ENCODE results near the gene ADGRB3. TPM values are rescaled to one million over a fixed set of nuclear protein-coding genes. Genes with fewer than 3 reads are reported as not detected.

Gene ADGRB3
- total and polyA plus RNA-seq, 2 donors (not counting 3 experiments of a cell fraction or from before 2014, with no cell fraction given), result not detected

GRCh38 chr6:68615938-68616337 lies 19.1 kb upstream of the ADGRB3 start:
- CTCF ChIA-PET, result no interaction called here
- Histone ChIP-seq H3K9me3 (replicated peaks; ENCODE audit: control insufficient read depth, insufficient read depth, low read length) (peaks cover 3% of the 10 kb centered on the region), H3K4me1 (ENCODE audit: control insufficient read depth, extremely low read depth, insufficient read depth, low read length) (no peaks in the 10 kb centered on the region), H3K4me2 (ENCODE audit: insufficient read depth, low read length) (no peak overlapping the region), H2AFZ (ENCODE audit: low read depth, low read length) (no peak overlapping the region), H3K9me1 (replicated peaks; ENCODE audit: control insufficient read depth, extremely low read depth, insufficient read depth, low read length) (no peaks in the 10 kb centered on the region), H3K4me3 (replicated peaks in 1 of 3; ENCODE audit: insufficient read depth in 1 of 3, low read depth in 1 of 3, low read length in 3 of 3) (no peak overlapping the region), H4K20me1 (replicated peaks; ENCODE audit: control insufficient read depth, extremely low read depth, insufficient read depth, low read length) (no peaks in the 10 kb centered on the region), H3K36me3 (ENCODE audit: control insufficient read depth in 2 of 2, extremely low read depth in 1 of 2, insufficient read depth in 2 of 2, low read length in 2 of 2) (no peaks in the 10 kb centered on the region), H3K79me2 (ENCODE audit: control insufficient read depth, insufficient read depth, low read length) (no peaks in the 10 kb centered on the region), H3K27ac (ENCODE audit: insufficient read depth, low read depth, low read length) (no peak overlapping the region), H3K27me3 (ENCODE audit: control insufficient read depth in 2 of 2, insufficient read depth in 2 of 2, low read length in 2 of 2) (no peaks in the 10 kb centered on the region), H3K9ac (replicated peaks; ENCODE audit: extremely low read depth, insufficient read depth, low read length) (no peak overlapping the region)
- DNase-seq (ENCODE audit: low read depth, low spot score) (no peak), FAIRE-seq (no peak)
- intact Hi-C loops (cut with micrococcal nuclease) (no loop called here), dilution Hi-C loops (cut with MboI; ENCODE audit: extremely low pct_ligation_motif_present, low sequenced_read_pairs) (no loop called here)
- TF ChIP-seq EZH2 (IDR thresholded peaks at IDR 0.05; ENCODE audit: borderline replicate concordance, low read depth, low read length, severe bottlenecking) (no peak), FOS (IDR thresholded peaks at IDR 0.05; ENCODE audit: borderline replicate concordance, insufficient read depth, low read length) (no peak), GATA2 (IDR thresholded peaks at IDR 0.05; ENCODE audit: insufficient read depth, insufficient read length, low read depth, low read length) (no peak), POLR2A (IDR thresholded peaks at IDR 0.05; ENCODE audit: low read depth, low read length) (no peak), POLR2AphosphoS5 (IDR thresholded peaks at IDR 0.05; ENCODE audit: insufficient read depth, low read depth, low read length) (no peak), JUN (IDR thresholded peaks at IDR 0.05; ENCODE audit: borderline replicate concordance, insufficient read depth, insufficient read length, low read depth) (no peak), MYC (IDR thresholded peaks at IDR 0.05; ENCODE audit: low read depth, low read length) (no peak)
- TF ChIP-seq, protein P1, sequence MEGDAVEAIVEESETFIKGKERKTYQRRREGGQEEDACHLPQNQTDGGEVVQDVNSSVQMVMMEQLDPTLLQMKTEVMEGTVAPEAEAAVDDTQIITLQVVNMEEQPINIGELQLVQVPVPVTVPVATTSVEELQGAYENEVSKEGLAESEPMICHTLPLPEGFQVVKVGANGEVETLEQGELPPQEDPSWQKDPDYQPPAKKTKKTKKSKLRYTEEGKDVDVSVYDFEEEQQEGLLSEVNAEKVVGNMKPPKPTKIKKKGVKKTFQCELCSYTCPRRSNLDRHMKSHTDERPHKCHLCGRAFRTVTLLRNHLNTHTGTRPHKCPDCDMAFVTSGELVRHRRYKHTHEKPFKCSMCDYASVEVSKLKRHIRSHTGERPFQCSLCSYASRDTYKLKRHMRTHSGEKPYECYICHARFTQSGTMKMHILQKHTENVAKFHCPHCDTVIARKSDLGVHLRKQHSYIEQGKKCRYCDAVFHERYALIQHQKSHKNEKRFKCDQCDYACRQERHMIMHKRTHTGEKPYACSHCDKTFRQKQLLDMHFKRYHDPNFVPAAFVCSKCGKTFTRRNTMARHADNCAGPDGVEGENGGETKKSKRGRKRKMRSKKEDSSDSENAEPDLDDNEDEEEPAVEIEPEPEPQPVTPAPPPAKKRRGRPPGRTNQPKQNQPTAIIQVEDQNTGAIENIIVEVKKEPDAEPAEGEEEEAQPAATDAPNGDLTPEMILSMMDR (IDR thresholded peaks at IDR 0.05; ENCODE audit: extremely low read depth in 1 of 2, insufficient read depth in 1 of 2, low read depth in 1 of 2, low read length in 2 of 2), result no peak
- TF ChIP-seq, protein P2, sequence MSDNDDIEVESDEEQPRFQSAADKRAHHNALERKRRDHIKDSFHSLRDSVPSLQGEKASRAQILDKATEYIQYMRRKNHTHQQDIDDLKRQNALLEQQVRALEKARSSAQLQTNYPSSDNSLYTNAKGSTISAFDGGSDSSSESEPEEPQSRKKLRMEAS (IDR thresholded peaks at IDR 0.05; ENCODE audit: insufficient read depth, insufficient read length), result no peak
- BruUV-seq (replicated peaks), result no TSS peak
- POLR2A ChIA-PET, result no interaction called here
